ENCODE results near the gene CBLN1. TPM values are rescaled to one million over a fixed set of nuclear protein-coding genes. Genes with fewer than 3 reads are reported as not detected.

CBLN1 gene
- total RNA-seq, 1 donor from 2014 or later: 0.77 TPM

DNA sequence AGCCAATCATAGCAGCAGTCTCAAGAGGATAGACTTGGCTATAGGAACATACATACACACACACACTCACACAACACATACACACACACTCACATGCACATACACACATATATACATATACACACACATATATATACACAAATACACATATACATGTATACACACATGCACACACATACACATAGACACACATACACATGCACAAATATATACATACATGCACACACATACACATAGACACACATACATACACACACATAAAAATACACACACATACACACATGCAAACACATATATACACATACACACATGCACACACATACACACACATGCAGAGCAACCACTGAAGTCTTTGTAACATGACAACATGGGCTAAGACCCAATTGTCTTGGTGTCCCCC is 19.7 kb downstream of the CBLN1 start:
- Histone ChIP-seq H3K27me3 (ENCODE audit: low read depth) (peaks cover 55% of the 10 kb centered on the region), H3K9me3 (replicated peaks) (no peaks in the 10 kb centered on the region), H3K4me1 (no peaks in the 10 kb centered on the region), H3K4me3 (no peak overlapping the region), H3K36me3 (no peaks in the 10 kb centered on the region), H3K27ac (replicated peaks) (no peak overlapping the region)
- TF ChIP-seq, protein P1, sequence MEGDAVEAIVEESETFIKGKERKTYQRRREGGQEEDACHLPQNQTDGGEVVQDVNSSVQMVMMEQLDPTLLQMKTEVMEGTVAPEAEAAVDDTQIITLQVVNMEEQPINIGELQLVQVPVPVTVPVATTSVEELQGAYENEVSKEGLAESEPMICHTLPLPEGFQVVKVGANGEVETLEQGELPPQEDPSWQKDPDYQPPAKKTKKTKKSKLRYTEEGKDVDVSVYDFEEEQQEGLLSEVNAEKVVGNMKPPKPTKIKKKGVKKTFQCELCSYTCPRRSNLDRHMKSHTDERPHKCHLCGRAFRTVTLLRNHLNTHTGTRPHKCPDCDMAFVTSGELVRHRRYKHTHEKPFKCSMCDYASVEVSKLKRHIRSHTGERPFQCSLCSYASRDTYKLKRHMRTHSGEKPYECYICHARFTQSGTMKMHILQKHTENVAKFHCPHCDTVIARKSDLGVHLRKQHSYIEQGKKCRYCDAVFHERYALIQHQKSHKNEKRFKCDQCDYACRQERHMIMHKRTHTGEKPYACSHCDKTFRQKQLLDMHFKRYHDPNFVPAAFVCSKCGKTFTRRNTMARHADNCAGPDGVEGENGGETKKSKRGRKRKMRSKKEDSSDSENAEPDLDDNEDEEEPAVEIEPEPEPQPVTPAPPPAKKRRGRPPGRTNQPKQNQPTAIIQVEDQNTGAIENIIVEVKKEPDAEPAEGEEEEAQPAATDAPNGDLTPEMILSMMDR (IDR thresholded peaks at IDR 0.05; ENCODE audit: borderline replicate concordance): no peak
- intact Hi-C loops (cut with micrococcal nuclease): no loop called here
- DNase-seq: no peak

DNA sequence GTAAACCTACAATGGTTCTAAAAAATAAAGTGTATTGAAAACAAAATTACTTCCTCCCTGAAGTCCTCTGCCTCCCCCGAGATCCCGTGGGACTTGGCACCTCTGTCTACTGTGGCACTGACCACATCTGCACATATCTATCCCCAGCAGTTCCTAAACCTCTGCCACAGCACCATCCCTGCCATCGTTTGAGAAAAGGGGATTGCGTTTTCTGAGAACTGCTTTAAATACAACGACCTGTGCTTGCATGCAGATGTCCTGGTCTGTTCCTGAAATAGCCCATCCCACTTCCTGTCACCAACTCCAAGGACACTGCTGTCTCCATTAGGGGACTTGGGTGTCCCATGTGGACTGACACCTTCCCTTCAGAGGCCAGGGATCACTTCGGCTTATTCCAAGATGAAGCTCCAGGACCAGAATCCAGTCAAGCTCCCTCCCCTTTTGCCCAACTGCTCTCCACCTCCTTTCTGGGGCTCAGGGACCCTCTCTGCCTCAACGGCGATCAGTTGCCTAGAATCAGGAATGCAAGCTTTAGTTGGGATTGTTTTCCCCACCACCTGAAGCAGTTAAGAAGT is 20.6 kb downstream of the CBLN1 start:
- no peak for DNase-seq
- Histone ChIP-seq H3K4me3 (no peak overlapping the region), H3K4me1 (no peaks in the 10 kb centered on the region), H3K27ac (replicated peaks) (no peak overlapping the region), H3K9me3 (replicated peaks) (peaks cover 6% of the 10 kb centered on the region), H3K27me3 (ENCODE audit: low read depth) (peaks cover 51% of the 10 kb centered on the region), H3K36me3 (no peaks in the 10 kb centered on the region)
- TF ChIP-seq, protein P1 (IDR thresholded peaks at IDR 0.05; ENCODE audit: borderline replicate concordance): no peak
- intact Hi-C loops (cut with micrococcal nuclease): no loop called here

DNA sequence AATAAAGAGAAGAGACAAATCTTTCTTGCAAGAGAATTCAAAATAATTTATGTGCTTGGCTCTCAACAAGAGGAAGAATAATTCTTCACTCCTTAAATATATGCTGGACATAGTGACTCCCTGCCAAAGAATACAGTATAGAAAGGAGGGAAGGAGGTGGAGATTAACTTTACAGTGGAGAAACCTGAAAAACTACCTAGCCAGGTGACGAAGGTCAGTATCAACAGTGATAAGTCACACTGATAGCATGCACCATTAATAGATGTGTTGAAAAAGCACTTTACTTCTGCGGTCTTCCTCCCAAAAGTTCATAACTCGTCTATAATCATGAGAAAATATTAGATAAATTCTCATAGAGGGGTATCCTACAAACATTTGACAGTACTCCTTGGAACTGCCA is 21.4 kb downstream of the CBLN1 start:
- H3K9me3 ChIP-seq (replicated peaks): peaks cover 6% of the 10 kb centered on the region
- no peaks in the 10 kb centered on the region for H3K4me1 ChIP-seq
- intact Hi-C loops (cut with micrococcal nuclease): no loop called here
- peaks cover 50% of the 10 kb centered on the region for H3K27me3 ChIP-seq (ENCODE audit: low read depth)
- TF ChIP-seq, protein P1 (IDR thresholded peaks at IDR 0.05; ENCODE audit: borderline replicate concordance): no peak
- H3K27ac ChIP-seq (replicated peaks): no peak overlapping the region
- no peaks in the 10 kb centered on the region for H3K36me3 ChIP-seq
- H3K4me3 ChIP-seq: no peak overlapping the region
- no peak for DNase-seq

DNA sequence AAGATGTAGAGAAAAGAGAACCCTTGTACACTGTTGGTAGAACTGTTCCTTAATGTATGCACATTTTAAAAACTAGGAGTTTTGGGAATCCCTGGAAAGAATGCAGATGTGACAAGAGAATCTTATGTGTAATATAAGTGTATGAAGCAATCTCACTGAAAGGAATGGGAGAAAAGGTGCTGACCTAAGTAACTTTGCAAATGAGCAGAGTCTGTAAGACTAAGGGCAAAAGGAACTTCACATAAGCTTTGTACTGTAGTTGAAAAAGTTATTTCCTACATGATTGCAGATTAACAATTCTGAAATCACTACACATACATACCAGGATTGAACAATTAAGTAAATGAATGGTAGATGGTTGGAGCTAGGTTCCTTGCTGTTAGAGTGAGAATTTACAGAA is 22.3 kb downstream of the CBLN1 start:
- Histone ChIP-seq H3K4me3 (no peak overlapping the region), H3K27ac (replicated peaks) (no peak overlapping the region), H3K9me3 (replicated peaks) (peaks cover 6% of the 10 kb centered on the region), H3K27me3 (ENCODE audit: low read depth) (peaks cover 50% of the 10 kb centered on the region), H3K36me3 (no peaks in the 10 kb centered on the region), H3K4me1 (no peaks in the 10 kb centered on the region)
- DNase-seq: no peak
- TF ChIP-seq, protein P1 (IDR thresholded peaks at IDR 0.05; ENCODE audit: borderline replicate concordance): no peak
- intact Hi-C loops (cut with micrococcal nuclease): no loop called here

DNA sequence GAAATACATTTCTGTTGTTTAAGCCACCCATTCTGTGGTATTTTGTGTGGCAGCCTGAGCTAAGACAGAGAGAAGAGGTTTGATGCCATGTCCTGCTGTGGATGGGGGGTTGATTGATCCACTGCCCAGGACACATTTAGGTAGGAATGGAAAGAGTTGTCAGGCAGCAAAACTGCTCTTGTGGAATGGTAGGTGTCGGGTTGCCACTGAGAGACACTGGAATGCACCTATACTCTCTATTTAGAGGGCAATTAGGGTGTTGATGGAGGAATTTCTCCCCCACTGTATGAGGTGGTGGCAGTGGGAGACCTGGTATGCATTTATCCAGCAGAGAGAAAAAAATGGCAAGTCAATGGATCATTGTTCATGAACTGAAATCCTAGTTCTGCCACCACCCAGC is 30.9 kb downstream of the CBLN1 start:
- Histone ChIP-seq H3K36me3 (no peaks in the 10 kb centered on the region), H3K9me3 (replicated peaks) (no peaks in the 10 kb centered on the region), H3K4me1 (no peaks in the 10 kb centered on the region), H3K27ac (replicated peaks) (no peak overlapping the region), H3K4me3 (no peak overlapping the region), H3K27me3 (ENCODE audit: low read depth) (peaks cover 76% of the 10 kb centered on the region)
- TF ChIP-seq, protein P1 (IDR thresholded peaks at IDR 0.05; ENCODE audit: borderline replicate concordance): no peak
- intact Hi-C loops (cut with micrococcal nuclease): no loop called here
- DNase-seq: no peak

Data from left ventricle myocardium inferior (tissue), 1 donor.